Liver (tissue), 9 donors: Measurements from ENCODE around the gene OLIG2. TPM values are rescaled to one million over a fixed set of nuclear protein-coding genes. Genes with fewer than 3 reads are reported as not detected.
A peak's percentile ranks its signal among the peaks of the same experiment; 100 is the strongest.

Experiments
- DNase-seq: peaks from one replicate; pipeline ENCODE4 v3.0.0-alpha.2; 2017; ENCODE audit warnings: low spot score
- H3K27ac ChIP-seq, 2 donors: one replicate each; pipeline ENCODE4 v1.7.0; 2013; ENCODE audit warnings: inconsistent platforms in 2 of 2, low read length in 2 of 2, control low read depth in 1 of 2, low read depth in 1 of 2, mild to moderate bottlenecking in 1 of 2
- H3K27me3 ChIP-seq, 4 donors: one replicate each; pipeline versions ENCODE4 v1.6.1 to v1.7.0; 2013; ENCODE audit warnings: low read length in 3 of 4, inconsistent platforms in 1 of 4, mild to moderate bottlenecking in 1 of 4, moderate library complexity in 1 of 4; ENCODE audit not compliant: control insufficient read depth in 4 of 4, insufficient read depth in 4 of 4
- H3K36me3 ChIP-seq, 4 donors: one replicate each; pipeline versions ENCODE4 v1.6.1 to v1.7.0; 2013; ENCODE audit warnings: low read length in 3 of 4, mild to moderate bottlenecking in 3 of 4, low read depth in 1 of 4, moderate library complexity in 1 of 4; ENCODE audit not compliant: control insufficient read depth in 4 of 4, insufficient read depth in 3 of 4
- H3K4me1 ChIP-seq, 4 donors: one replicate each; pipeline versions ENCODE4 v1.6.1 to v1.7.0; 2013; ENCODE audit warnings: low read length in 3 of 4, mild to moderate bottlenecking in 3 of 4, moderate library complexity in 1 of 4; ENCODE audit not compliant: control insufficient read depth in 4 of 4, insufficient read depth in 4 of 4
- H3K4me3 ChIP-seq, 3 donors: one replicate each; pipeline versions ENCODE4 v1.6.1 to v1.7.0; 2013; ENCODE audit warnings: low read length in 3 of 3, control low read depth in 1 of 3, low read depth in 1 of 3, mild to moderate bottlenecking in 1 of 3
- H3K9ac ChIP-seq, 2 donors: one replicate each; pipeline ENCODE4 v1.7.0; 2013; ENCODE audit warnings: low read length in 2 of 2, mild to moderate bottlenecking in 2 of 2, moderate library complexity in 2 of 2, control low read depth in 1 of 2, low read depth in 1 of 2
- H3K9me3 ChIP-seq, 4 donors: one replicate each; pipeline versions ENCODE4 v1.6.1 to v1.7.0; 2013; ENCODE audit warnings: low read length in 3 of 4; ENCODE audit not compliant: control insufficient read depth in 4 of 4
- ATF3 ChIP-seq: IDR thresholded peaks from 2 replicates; pipeline ENCODE4 v1.6.1; 2016; ENCODE audit warnings: antibody characterized with exemption
- CTCF ChIP-seq: fragments of 150-350 bp; IDR thresholded peaks from 2 replicates; pipeline ENCODE4 v1.5.1; 2017; ENCODE audit warnings: improper control_type of control experiment, low read depth, low read length; ENCODE audit not compliant: missing input control
- EGR1 ChIP-seq, 2 donors: IDR thresholded peaks; 2 replicates each; pipeline ENCODE4 v1.6.1; 2016 to 2018; ENCODE audit warnings: antibody characterized with exemption in 2 of 2, low read depth in 2 of 2
- FOXA1 ChIP-seq: IDR thresholded peaks from 2 replicates; pipeline ENCODE4 v1.6.1; 2016; ENCODE audit warnings: antibody characterized with exemption
- FOXA2 ChIP-seq: IDR thresholded peaks from 2 replicates; pipeline ENCODE4 v1.6.1; 2016; ENCODE audit warnings: antibody characterized with exemption
- GABPA ChIP-seq, 2 donors: IDR thresholded peaks in 1 of 2; conservative IDR thresholded peaks in 1 of 2; 2 replicates each; pipeline ENCODE4 v1.6.1; 2016; ENCODE audit warnings: antibody characterized with exemption in 2 of 2, mild to moderate bottlenecking in 1 of 2, moderate library complexity in 1 of 2
- HNF4A ChIP-seq, 2 donors: conservative IDR thresholded peaks; 2 replicates each; pipeline ENCODE4 v1.6.1; 2016; ENCODE audit warnings: antibody characterized with exemption in 2 of 2, mild to moderate bottlenecking in 2 of 2
- JUND ChIP-seq, 2 donors: IDR thresholded peaks; 2 replicates each; pipeline ENCODE4 v1.6.1; 2016; ENCODE audit warnings: antibody characterized with exemption in 2 of 2
- NR2F2 ChIP-seq: IDR thresholded peaks from 2 replicates; pipeline ENCODE4 v1.6.1; 2016; ENCODE audit warnings: antibody characterized with exemption
- RAD21 ChIP-seq, 2 donors: IDR thresholded peaks; 2 replicates each; pipeline ENCODE4 v1.6.1; 2016; ENCODE audit warnings: antibody characterized with exemption in 2 of 2, mild to moderate bottlenecking in 2 of 2
- REST ChIP-seq: IDR thresholded peaks from 2 replicates; pipeline ENCODE4 v1.6.1; 2016; ENCODE audit warnings: antibody characterized with exemption, mild to moderate bottlenecking
- RXRA ChIP-seq, 2 donors: IDR thresholded peaks; 2 replicates each; pipeline ENCODE4 v1.6.1; 2017 to 2018; ENCODE audit warnings: antibody characterized with exemption in 2 of 2, mild to moderate bottlenecking in 1 of 2
- SP1 ChIP-seq: IDR thresholded peaks from 2 replicates; pipeline ENCODE4 v1.6.1; 2018; ENCODE audit warnings: antibody characterized with exemption, mild to moderate bottlenecking
- TAF1 ChIP-seq: conservative IDR thresholded peaks from 2 replicates; pipeline ENCODE4 v1.6.1; 2016; ENCODE audit warnings: antibody characterized with exemption, mild to moderate bottlenecking
- YY1 ChIP-seq: IDR thresholded peaks from 2 replicates; pipeline ENCODE4 v1.6.1; 2016; ENCODE audit warnings: antibody characterized with exemption, mild to moderate bottlenecking
- ZBTB33 ChIP-seq: IDR thresholded peaks from 2 replicates; pipeline ENCODE4 v1.6.1; 2016; ENCODE audit warnings: antibody characterized with exemption
- WGBS: extraction: QIAGEN DNeasy Blood & Tissue Kit; methylation state at CpG from one replicate; pipeline ENCODE4 v1.1.7; 2013; 5-methylcytosine and 5-hydroxymethylcytosine counted together
- polyA plus RNA-seq, 2 donors: library from polyadenylated mRNA; stranded (reverse) in 1 of 2; unstranded in 1 of 2; fragments of 200-250 nt in 1 of 2; fragments of >200 nt in 1 of 2; fragmentation: Nextera tagmentation in 1 of 2; extraction: Ambion mirVana in 1 of 2; gene quantifications; one replicate each; pipeline versions ENCODE4 v1.2.1 to v1.2.3, GENCODE V29; 2013 to 2015
- total RNA-seq, 2 donors: library from RNA; depleted of rRNA; stranded (reverse); fragments of >200 nt; gene quantifications; one replicate each; pipeline ENCODE4 v1.2.3, GENCODE V29; 2014
- donor health status: healthy.
- donor health status: healthy.
- donor health status: healthy.
- donor health status: healthy.
- donor health status: healthy.

OLIG2 gene
- total and polyA plus RNA-seq, 4 donors = not detected

GRCh38 chr21:33019516-33019884 is 6.2 kb upstream of the OLIG2 start (continued):
- TF ChIP-seq CTCF (no peak), TAF1 (no peak), ZBTB33 (no peak), SP1 (no peak), RAD21 (IDR thresholded peaks at IDR 0.05) (no peak), RXRA (IDR thresholded peaks at IDR 0.05) (no peak)

GRCh38 chr21:33019885-33020557 is 5.7 kb upstream of the OLIG2 start:
- Histone ChIP-seq H3K27me3 (peaks cover 8 to 24% (median 14%) of the 10 kb centered on the region in 4 donors), H3K9ac (no peak overlapping the region), H3K27ac (no peak overlapping the region), H3K4me1 (peaks cover 6 to 25% (median 16%) of the 10 kb centered on the region in 4 donors), H3K36me3 (no peaks in the 10 kb centered on the region), H3K4me3 (peak overlapping the region in 1 of 3 donors; percentile 29), H3K9me3 (peaks cover 0 to 2% (median 0%) of the 10 kb centered on the region in 4 donors)
- no peak for DNase-seq
- TF ChIP-seq EGR1 (IDR thresholded peaks at IDR 0.05; ENCODE audit: low read depth in 2 of 2) = no peak
- no peak for TF ChIP-seq REST
- no peak for TF ChIP-seq GABPA (IDR thresholded peaks at IDR 0.05 in 1 of 2, conservative IDR thresholded peaks at IDR 0.05 in 1 of 2)
- no peak for TF ChIP-seq TAF1
- TF ChIP-seq SP1 = no peak
- no peak for TF ChIP-seq FOXA2
- TF ChIP-seq ZBTB33 = no peak
- no peak for TF ChIP-seq JUND (IDR thresholded peaks at IDR 0.05)
- no peak for TF ChIP-seq HNF4A (conservative IDR thresholded peaks at IDR 0.05)
- TF ChIP-seq FOXA1 = no peak
- no peak for TF ChIP-seq ATF3
- TF ChIP-seq YY1 = no peak
- no peak for TF ChIP-seq NR2F2
- TF ChIP-seq CTCF = no peak
- TF ChIP-seq RXRA (IDR thresholded peaks at IDR 0.05) = no peak
- 2% methylated on average over 55 of the region's 55 CpGs for WGBS
